ENCODE measurements around the gene CCBE1. TPM values are rescaled to one million over a fixed set of nuclear protein-coding genes. Genes with fewer than 3 reads are reported as not detected.

CCBE1 gene
- total and polyA plus RNA-seq, 2 donors (not counting 1 experiment from before 2014, with no cell fraction given), result 122 TPM

GRCh38 chr18:59492756-59493421 lies 204.3 kb downstream of the CCBE1 start:
- H3K9ac ChIP-seq (ENCODE audit: insufficient read depth, low read length), result no peak overlapping the region
- no peaks in the 10 kb centered on the region for H3K27me3 ChIP-seq (ENCODE audit: control insufficient read depth, insufficient read depth, low read length)
- H3K9me3 ChIP-seq (ENCODE audit: control insufficient read depth, insufficient read depth, low read depth, low read length), result no peaks in the 10 kb centered on the region
- DNase-seq (ENCODE audit: low read depth in 2 of 2), result no peak
- H3K36me3 ChIP-seq (ENCODE audit: control insufficient read depth, insufficient read depth, low read length), result no peaks in the 10 kb centered on the region
- no peak overlapping the region for H2AFZ ChIP-seq (ENCODE audit: low read length)
- no peak overlapping the region for H3K4me2 ChIP-seq (ENCODE audit: extremely low read depth, insufficient read depth, low read length)
- H3K27ac ChIP-seq (ENCODE audit: insufficient read depth, low read length), result no peak overlapping the region
- H3K4me1 ChIP-seq (ENCODE audit: control insufficient read depth, extremely low read depth, insufficient read depth, low read length), result no peaks in the 10 kb centered on the region
- no peaks in the 10 kb centered on the region for H4K20me1 ChIP-seq (ENCODE audit: control insufficient read depth, extremely low read depth, insufficient read depth, low read length)
- peaks cover 36% of the 10 kb centered on the region for H3K79me2 ChIP-seq (ENCODE audit: control insufficient read depth, insufficient read depth, low read length)
- TF ChIP-seq EZH2 (IDR thresholded peaks at IDR 0.05; ENCODE audit: low read length, missing control alignments) (no peak), CTCF (conservative IDR thresholded peaks at IDR 0.05 in 1 of 2, IDR thresholded peaks at IDR 0.05 in 1 of 2; ENCODE audit: low read depth in 1 of 2, low read length in 2 of 2) (no peak)
- no peak overlapping the region for H3K4me3 ChIP-seq (replicated peaks in 1 of 4; ENCODE audit: control extremely low read depth in 1 of 4, insufficient read depth in 1 of 4, low read depth in 3 of 4, low read length in 4 of 4)

GRCh38 chr18:59488899-59489298 lies 208.3 kb downstream of the CCBE1 start:
- H3K27me3 ChIP-seq (ENCODE audit: control insufficient read depth, insufficient read depth, low read length), result no peaks in the 10 kb centered on the region
- H3K4me3 ChIP-seq (replicated peaks in 1 of 4; ENCODE audit: control extremely low read depth in 1 of 4, insufficient read depth in 1 of 4, low read depth in 3 of 4, low read length in 4 of 4), result no peak overlapping the region
- no peaks in the 10 kb centered on the region for H3K4me1 ChIP-seq (ENCODE audit: control insufficient read depth, extremely low read depth, insufficient read depth, low read length)
- no peak for DNase-seq (ENCODE audit: low read depth in 2 of 2)
- TF ChIP-seq EZH2 (IDR thresholded peaks at IDR 0.05; ENCODE audit: low read length, missing control alignments) (no peak), CTCF (conservative IDR thresholded peaks at IDR 0.05 in 1 of 2, IDR thresholded peaks at IDR 0.05 in 1 of 2; ENCODE audit: low read depth in 1 of 2, low read length in 2 of 2) (no peak)
- H3K27ac ChIP-seq (ENCODE audit: insufficient read depth, low read length), result no peak overlapping the region
- H3K9ac ChIP-seq (ENCODE audit: insufficient read depth, low read length), result no peak overlapping the region
- no peak overlapping the region for H2AFZ ChIP-seq (ENCODE audit: low read length)
- H3K79me2 ChIP-seq (ENCODE audit: control insufficient read depth, insufficient read depth, low read length), result peaks cover 33% of the 10 kb centered on the region
- H4K20me1 ChIP-seq (ENCODE audit: control insufficient read depth, extremely low read depth, insufficient read depth, low read length), result no peaks in the 10 kb centered on the region
- H3K9me3 ChIP-seq (ENCODE audit: control insufficient read depth, insufficient read depth, low read depth, low read length), result no peaks in the 10 kb centered on the region
- H3K36me3 ChIP-seq (ENCODE audit: control insufficient read depth, insufficient read depth, low read length), result no peaks in the 10 kb centered on the region
- H3K4me2 ChIP-seq (ENCODE audit: extremely low read depth, insufficient read depth, low read length), result no peak overlapping the region

GRCh38 chr18:59485382-59485781 lies 211.8 kb downstream of the CCBE1 start:
- H3K4me1 ChIP-seq (ENCODE audit: control insufficient read depth, extremely low read depth, insufficient read depth, low read length), result no peaks in the 10 kb centered on the region
- peaks cover 31% of the 10 kb centered on the region for H3K79me2 ChIP-seq (ENCODE audit: control insufficient read depth, insufficient read depth, low read length)
- TF ChIP-seq EZH2 (IDR thresholded peaks at IDR 0.05; ENCODE audit: low read length, missing control alignments), result no peak
- no peak for TF ChIP-seq CTCF (conservative IDR thresholded peaks at IDR 0.05 in 1 of 2, IDR thresholded peaks at IDR 0.05 in 1 of 2; ENCODE audit: low read depth in 1 of 2, low read length in 2 of 2)
- no peaks in the 10 kb centered on the region for H3K27me3 ChIP-seq (ENCODE audit: control insufficient read depth, insufficient read depth, low read length)
- no peaks in the 10 kb centered on the region for H3K36me3 ChIP-seq (ENCODE audit: control insufficient read depth, insufficient read depth, low read length)
- no peak overlapping the region for H3K4me3 ChIP-seq (replicated peaks in 1 of 4; ENCODE audit: control extremely low read depth in 1 of 4, insufficient read depth in 1 of 4, low read depth in 3 of 4, low read length in 4 of 4)
- no peak overlapping the region for H3K9ac ChIP-seq (ENCODE audit: insufficient read depth, low read length)
- H3K27ac ChIP-seq (ENCODE audit: insufficient read depth, low read length), result peak overlapping the region; percentile 22
- H3K4me2 ChIP-seq (ENCODE audit: extremely low read depth, insufficient read depth, low read length), result no peak overlapping the region
- no peak overlapping the region for H2AFZ ChIP-seq (ENCODE audit: low read length)
- no peaks in the 10 kb centered on the region for H3K9me3 ChIP-seq (ENCODE audit: control insufficient read depth, insufficient read depth, low read depth, low read length)
- no peaks in the 10 kb centered on the region for H4K20me1 ChIP-seq (ENCODE audit: control insufficient read depth, extremely low read depth, insufficient read depth, low read length)
- DNase-seq (ENCODE audit: low read depth in 2 of 2), result no peak
